H9 (cell line): ENCODE measurements around the gene C19orf47. TPM values are rescaled to one million over a fixed set of nuclear protein-coding genes. Genes with fewer than 3 reads are reported as not detected.

Experiments
- DNase-seq: peaks from one replicate; pipeline ENCODE4 v3.0.0-alpha.2; 2017
- H2AFZ ChIP-seq: one replicate; pipeline ENCODE4 v1.6.1; 2013; ENCODE audit warnings: mild to moderate bottlenecking, low read length, control low read depth, moderate library complexity
- H2AK5ac ChIP-seq: 2 replicates; pipeline ENCODE4 v1.6.1; 2013; ENCODE audit warnings: low read length, control low read depth, mixed read lengths; ENCODE audit not compliant: insufficient read length
- H2BK120ac ChIP-seq: one replicate; pipeline ENCODE4 v1.6.1; 2013; ENCODE audit warnings: low read depth, mild to moderate bottlenecking, low read length, control low read depth, inconsistent platforms; ENCODE audit not compliant: poor library complexity, severe bottlenecking
- H2BK12ac ChIP-seq: 2 replicates; pipeline ENCODE4 v1.6.1; 2013; ENCODE audit warnings: low read length, control low read depth, mixed read lengths, low read depth; ENCODE audit not compliant: insufficient read length
- H2BK15ac ChIP-seq: 2 replicates; pipeline ENCODE4 v1.6.1; 2013; ENCODE audit warnings: low read depth, low read length, control low read depth
- H2BK20ac ChIP-seq: one replicate; pipeline ENCODE4 v1.6.1; 2013; ENCODE audit warnings: low read depth, mild to moderate bottlenecking, low read length, control low read depth, inconsistent platforms; ENCODE audit not compliant: poor library complexity, severe bottlenecking
- H2BK5ac ChIP-seq: 2 replicates; pipeline ENCODE4 v1.6.1; 2013; ENCODE audit warnings: low read length, control low read depth, mixed read lengths; ENCODE audit not compliant: insufficient read length
- H3K14ac ChIP-seq: 2 replicates; pipeline ENCODE4 v1.6.1; 2013; ENCODE audit warnings: low read length, control low read depth; ENCODE audit not compliant: insufficient read depth
- H3K18ac ChIP-seq: 2 replicates; pipeline ENCODE4 v1.6.1; 2013; ENCODE audit warnings: low read depth, mild to moderate bottlenecking, mixed read lengths, low read length, control low read depth; ENCODE audit not compliant: insufficient read length
- H3K23ac ChIP-seq: 2 replicates; pipeline ENCODE4 v1.6.1; 2013; ENCODE audit warnings: low read length, control low read depth, mixed read lengths, low read depth; ENCODE audit not compliant: insufficient read length
- H3K23me2 ChIP-seq: 2 replicates; pipeline ENCODE4 v1.6.1; 2013; ENCODE audit warnings: low read depth, mild to moderate bottlenecking, mixed read lengths, low read length, control low read depth; ENCODE audit not compliant: insufficient read length, poor library complexity, severe bottlenecking
- H3K27ac ChIP-seq: 2 replicates; pipeline ENCODE4 v1.5.1; 2013; ENCODE audit warnings: low read length, control low read depth, mixed read lengths, low read depth; ENCODE audit not compliant: insufficient read length
- H3K27me3 ChIP-seq: 2 replicates; pipeline ENCODE4 v1.6.1; 2013; ENCODE audit warnings: low read length, control low read depth, inconsistent platforms; ENCODE audit not compliant: insufficient read depth
- H3K4ac ChIP-seq: 2 replicates; pipeline ENCODE4 v1.6.1; 2013; ENCODE audit warnings: low read depth, mild to moderate bottlenecking, control low read depth, inconsistent platforms, low read length, moderate library complexity
- H3K4me1 ChIP-seq: 2 replicates; pipeline ENCODE4 v1.6.1; 2013; ENCODE audit warnings: low read length, control low read depth, inconsistent platforms; ENCODE audit not compliant: insufficient read depth
- H3K4me2 ChIP-seq: 2 replicates; pipeline ENCODE4 v1.6.1; 2013; ENCODE audit warnings: low read length, control low read depth, mixed read lengths; ENCODE audit not compliant: insufficient read length, insufficient read depth
- H3K56ac ChIP-seq: 2 replicates; pipeline ENCODE4 v1.6.1; 2013; ENCODE audit warnings: low read depth, mild to moderate bottlenecking, mixed read lengths, low read length, control low read depth; ENCODE audit not compliant: insufficient read length
- H3K79me1 ChIP-seq: 2 replicates; pipeline ENCODE4 v1.6.1; 2013; ENCODE audit warnings: low read depth, mild to moderate bottlenecking, moderate library complexity, low read length, control low read depth, inconsistent platforms; ENCODE audit not compliant: insufficient read depth, poor library complexity, severe bottlenecking
- H3K79me2 ChIP-seq: 2 replicates; pipeline ENCODE4 v1.6.1; 2013; ENCODE audit warnings: low read length, control low read depth, inconsistent platforms; ENCODE audit not compliant: insufficient read depth
- H3K9ac ChIP-seq: 2 replicates; pipeline ENCODE4 v1.6.1; 2013; ENCODE audit warnings: low read length, control low read depth, mixed read lengths; ENCODE audit not compliant: insufficient read length; ENCODE audit errors: extremely low read depth
- H3K9me3 ChIP-seq: one replicate; pipeline ENCODE4 v1.6.1; 2013; ENCODE audit warnings: low read depth, low read length, inconsistent platforms; ENCODE audit not compliant: control insufficient read depth
- H3T11ph ChIP-seq: one replicate; pipeline ENCODE4 v1.6.1; 2013; ENCODE audit warnings: mild to moderate bottlenecking, low read length, control low read depth, inconsistent platforms
- H4K20me1 ChIP-seq: one replicate; pipeline ENCODE4 v1.6.1; 2013; ENCODE audit not compliant: control insufficient read depth, insufficient read length, insufficient read depth
- H4K5ac ChIP-seq: 2 replicates; pipeline ENCODE4 v1.6.1; 2013; ENCODE audit warnings: low read depth, mild to moderate bottlenecking, mixed read lengths, low read length, control low read depth; ENCODE audit not compliant: insufficient read length
- H4K8ac ChIP-seq: replicated peaks from 2 replicates; pipeline ENCODE4 v1.6.1; 2013; ENCODE audit warnings: low read length, control low read depth, mixed read lengths, low read depth; ENCODE audit not compliant: insufficient read length
- H4K91ac ChIP-seq: 2 replicates; pipeline ENCODE4 v1.6.1; 2013; ENCODE audit warnings: low read depth, mild to moderate bottlenecking, moderate library complexity, mixed read lengths, low read length, control low read depth; ENCODE audit not compliant: insufficient read length
- H3K27ac Mint-ChIP-seq, 3 experiments: 2 replicates in 2 of 3; 3 replicates in 1 of 3; pipeline ENCODE4 v1.8.0; 2020 to 2021; ENCODE audit warnings: mixed read lengths in 3 of 3, mild to moderate bottlenecking in 1 of 3, moderate library complexity in 1 of 3
- H3K27me3 Mint-ChIP-seq: 2 replicates; pipeline ENCODE4 v1.8.0; 2021; ENCODE audit warnings: low read depth, mild to moderate bottlenecking, moderate library complexity, mixed read lengths
- H3K36me3 Mint-ChIP-seq, 3 experiments: 2 replicates in 2 of 3; 3 replicates in 1 of 3; pipeline ENCODE4 v1.8.0; 2020 to 2021; ENCODE audit warnings: low read depth in 3 of 3, mixed read lengths in 3 of 3; ENCODE audit not compliant: insufficient read depth in 1 of 3
- H3K4me1 Mint-ChIP-seq, 2 experiments: 2 replicates each; pipeline ENCODE4 v1.8.0; 2020; ENCODE audit warnings: mixed read lengths in 2 of 2
- H3K4me3 Mint-ChIP-seq, 2 experiments: 2 replicates in 1 of 2; 3 replicates in 1 of 2; pipeline ENCODE4 v1.8.0; 2020 to 2021; ENCODE audit warnings: mild to moderate bottlenecking in 2 of 2, mixed read lengths in 2 of 2, moderate library complexity in 1 of 2
- H3K9me3 Mint-ChIP-seq, 2 experiments: 2 replicates in 1 of 2; 3 replicates in 1 of 2; pipeline ENCODE4 v1.8.0; 2020; ENCODE audit warnings: mild to moderate bottlenecking in 2 of 2, mixed read lengths in 2 of 2, moderate library complexity in 1 of 2
- CTCF ChIP-seq: fragments of 200-600 bp; sonication (generic); conservative IDR thresholded peaks from 3 replicates; pipeline ENCODE4 v1.8.0; 2021; ENCODE audit warnings: antibody characterized with exemption, mild to moderate bottlenecking
- WGBS: extraction: QIAGEN DNeasy Blood & Tissue Kit; methylation state at CpG from one replicate; pipeline ENCODE4 v1.1.7; 2013; ENCODE audit warnings: missing lambda C conversion rate, low lambda C conversion rate, mixed read lengths; ENCODE audit not compliant: insufficient read length; ENCODE audit errors: extremely low coverage; 5-methylcytosine and 5-hydroxymethylcytosine counted together
- total RNA-seq: library from RNA; stranded (reverse); gene quantifications from 2 replicates; pipeline ENCODE4 v1.2.1, GENCODE V29; 2021

Gene C19orf47
- total RNA-seq, 1 experiment from 2014 or later: 19.4 TPM

GRCh38 chr19:40390084-40390742 lies 42.0 kb upstream of the C19orf47 start, which contains the start of gene HIPK4:
Gene HIPK4, minus strand, starts transcription at chr19:40390181. Its CDS starts 279 bp downstream, at chr19:40389902.
- H3K27ac ChIP-seq: no peak within 1 kb of the TSS
- H3K79me2 ChIP-seq: no peaks in the 10 kb centered on the region
- no peaks in the 10 kb centered on the region for H3K36me3 Mint-ChIP-seq
- no peak within 1 kb of the TSS for H4K91ac ChIP-seq
- H3K9me3 Mint-ChIP-seq: no peaks in the 10 kb centered on the region
- H3K56ac ChIP-seq: no peak within 1 kb of the TSS
- no peak within 1 kb of the TSS for H3K23ac ChIP-seq
- no peak within 1 kb of the TSS for H2BK20ac ChIP-seq
- no peak within 1 kb of the TSS for H3T11ph ChIP-seq
- H3K27me3 Mint-ChIP-seq: peaks cover 4% of the 10 kb centered on the region; the same call in 1 of the 2 replicates
- no peak within 1 kb of the TSS for H2AFZ ChIP-seq
- no peak within 1 kb of the TSS for H2BK12ac ChIP-seq
- H3K27ac Mint-ChIP-seq: peak within 1 kb of the TSS in 1 of 3 experiments; percentile 44; a peak in 1 of 7 replicates
- H3K9ac ChIP-seq: no peak within 1 kb of the TSS
- no peaks in the 10 kb centered on the region for H4K20me1 ChIP-seq
- no CpG with 5 or more reads among the region's 10 CpGs for WGBS
- no peak within 1 kb of the TSS; the same call in 1 of the 2 replicates for H3K14ac ChIP-seq
- no peak within 1 kb of the TSS for H2BK15ac ChIP-seq
- no peak within 1 kb of the TSS for H3K18ac ChIP-seq
- DNase-seq: no peak
- no peak within 1 kb of the TSS for H2BK5ac ChIP-seq
- no peak within 1 kb of the TSS for H3K4ac ChIP-seq
- no peaks in the 10 kb centered on the region for H3K27me3 ChIP-seq
- no peak within 1 kb of the TSS for H3K4me2 ChIP-seq
- no peak within 1 kb of the TSS for H4K5ac ChIP-seq
- H2AK5ac ChIP-seq: no peak within 1 kb of the TSS
- no peak within 1 kb of the TSS for H3K4me3 Mint-ChIP-seq
- H4K8ac ChIP-seq: no peak within 1 kb of the TSS
- no peaks in the 10 kb centered on the region for H3K9me3 ChIP-seq
- no peak within 1 kb of the TSS for H2BK120ac ChIP-seq
- no peaks in the 10 kb centered on the region for H3K4me1 ChIP-seq
- no peak for TF ChIP-seq CTCF
- H3K4me1 Mint-ChIP-seq: peaks cover 7 to 9% of the 10 kb centered on the region in 2 experiments
- H3K23me2 ChIP-seq: no peaks in the 10 kb centered on the region
- no peaks in the 10 kb centered on the region for H3K79me1 ChIP-seq
